ENCODE measurements around the gene ADGRL3. TPM values are rescaled to one million over a fixed set of nuclear protein-coding genes. Genes with fewer than 3 reads are reported as not detected.
"Not testable (repeated sequence)": the region's sequence is repeated elsewhere in the genome, so short reads cannot be mapped to it uniquely, and the experiment has no call there.

ADGRL3 gene
- total RNA-seq, 2 experiments from 2014 or later = not detected

- no peak overlapping the region for H3K4me2 ChIP-seq (ENCODE audit: low read length)
- BruUV-seq (replicated peaks) = no TSS peak
Measured at GRCh38 chr4:61630548-61630947, 430.4 kb downstream of the ADGRL3 start.

DNA sequence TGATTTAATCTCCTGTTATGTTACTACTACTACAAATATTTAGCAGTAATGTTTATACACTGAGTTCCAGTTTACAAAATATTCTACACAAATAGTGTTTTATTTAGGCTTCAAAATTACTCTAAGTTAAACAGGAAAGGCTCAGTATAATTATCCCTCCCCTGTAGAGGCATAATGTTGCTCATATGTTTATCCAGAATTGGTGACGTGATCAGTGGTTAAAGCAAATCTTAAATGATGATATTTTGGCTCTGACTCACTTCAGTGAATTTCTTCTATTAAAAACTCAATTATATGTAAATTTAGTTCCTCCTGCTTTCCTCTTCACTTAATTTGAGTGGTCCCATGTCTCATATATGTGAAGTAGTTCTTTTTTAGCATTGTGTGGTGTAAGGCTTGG is 438.5 kb downstream of the ADGRL3 start:
- no peak for DNase-seq (ENCODE audit: low spot score)
- Histone ChIP-seq H3K9me2 (ENCODE audit: insufficient read depth, low read length) (no peaks in the 10 kb centered on the region), H4K20me1 (ENCODE audit: insufficient read depth, low read length) (no peaks in the 10 kb centered on the region), H3K4me3 (ENCODE audit: low read depth, low read length, poor library complexity, severe bottlenecking) (no peak overlapping the region), H3K27ac (ENCODE audit: low read depth, low read length, poor library complexity, severe bottlenecking) (no peak overlapping the region), H3K9me3 (ENCODE audit: low read length) (no peaks in the 10 kb centered on the region), H3K4me1 (ENCODE audit: insufficient read depth, low read length, poor library complexity, severe bottlenecking) (no peaks in the 10 kb centered on the region), H3K36me3 (ENCODE audit: insufficient read depth, low read length) (no peaks in the 10 kb centered on the region), H2AFZ (ENCODE audit: low read length) (no peak overlapping the region), H3K4me2 (ENCODE audit: low read length) (no peak overlapping the region), H3K79me2 (ENCODE audit: insufficient read depth, low read depth, low read length) (no peaks in the 10 kb centered on the region)
- ChIA-PET CTCF (ENCODE audit: unreplicated experiment) (no interaction called here), POLR2A (no interaction called here)
- TF ChIP-seq EZH2phosphoT487 (IDR thresholded peaks at IDR 0.05; ENCODE audit: borderline replicate concordance, low read depth, low read length) = no peak
- TF ChIP-seq, protein P1, sequence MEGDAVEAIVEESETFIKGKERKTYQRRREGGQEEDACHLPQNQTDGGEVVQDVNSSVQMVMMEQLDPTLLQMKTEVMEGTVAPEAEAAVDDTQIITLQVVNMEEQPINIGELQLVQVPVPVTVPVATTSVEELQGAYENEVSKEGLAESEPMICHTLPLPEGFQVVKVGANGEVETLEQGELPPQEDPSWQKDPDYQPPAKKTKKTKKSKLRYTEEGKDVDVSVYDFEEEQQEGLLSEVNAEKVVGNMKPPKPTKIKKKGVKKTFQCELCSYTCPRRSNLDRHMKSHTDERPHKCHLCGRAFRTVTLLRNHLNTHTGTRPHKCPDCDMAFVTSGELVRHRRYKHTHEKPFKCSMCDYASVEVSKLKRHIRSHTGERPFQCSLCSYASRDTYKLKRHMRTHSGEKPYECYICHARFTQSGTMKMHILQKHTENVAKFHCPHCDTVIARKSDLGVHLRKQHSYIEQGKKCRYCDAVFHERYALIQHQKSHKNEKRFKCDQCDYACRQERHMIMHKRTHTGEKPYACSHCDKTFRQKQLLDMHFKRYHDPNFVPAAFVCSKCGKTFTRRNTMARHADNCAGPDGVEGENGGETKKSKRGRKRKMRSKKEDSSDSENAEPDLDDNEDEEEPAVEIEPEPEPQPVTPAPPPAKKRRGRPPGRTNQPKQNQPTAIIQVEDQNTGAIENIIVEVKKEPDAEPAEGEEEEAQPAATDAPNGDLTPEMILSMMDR (conservative IDR thresholded peaks at IDR 0.05; ENCODE audit: low read length) = no peak
- intact Hi-C loops (cut with micrococcal nuclease; ENCODE audit: unreplicated experiment) = no loop called here
- BruUV-seq (replicated peaks) = no TSS peak

More at GRCh38 chr4:61630548-61630947, 430.4 kb downstream of the ADGRL3 start:
- CTCF ChIA-PET (ENCODE audit: unreplicated experiment) = no interaction called here
- no peak for TF ChIP-seq EZH2phosphoT487 (IDR thresholded peaks at IDR 0.05; ENCODE audit: borderline replicate concordance, low read depth, low read length)
- TF ChIP-seq, protein P1 (conservative IDR thresholded peaks at IDR 0.05; ENCODE audit: low read length) = no peak
- intact Hi-C loops (cut with micrococcal nuclease; ENCODE audit: unreplicated experiment) = no loop called here
- no peak for DNase-seq (ENCODE audit: low spot score)
- POLR2A ChIA-PET = interaction anchor here (1.2 kb wide), 1 partner anchor 12 kb away, joined by 3 read pairs; no protein-coding TSS in a partner anchor
- H3K4me3 ChIP-seq (ENCODE audit: low read depth, low read length, poor library complexity, severe bottlenecking) = no peak overlapping the region
- H3K36me3 ChIP-seq (ENCODE audit: insufficient read depth, low read length) = no peaks in the 10 kb centered on the region
- H3K9me3 ChIP-seq (ENCODE audit: low read length) = no peaks in the 10 kb centered on the region
- H2AFZ ChIP-seq (ENCODE audit: low read length) = no peak overlapping the region
- no peak overlapping the region for H3K27ac ChIP-seq (ENCODE audit: low read depth, low read length, poor library complexity, severe bottlenecking)
- no peaks in the 10 kb centered on the region for H3K4me1 ChIP-seq (ENCODE audit: insufficient read depth, low read length, poor library complexity, severe bottlenecking)
- H4K20me1 ChIP-seq (ENCODE audit: insufficient read depth, low read length) = no peaks in the 10 kb centered on the region
- no peaks in the 10 kb centered on the region for H3K9me2 ChIP-seq (ENCODE audit: insufficient read depth, low read length)
- H3K79me2 ChIP-seq (ENCODE audit: insufficient read depth, low read depth, low read length) = no peaks in the 10 kb centered on the region

DNA sequence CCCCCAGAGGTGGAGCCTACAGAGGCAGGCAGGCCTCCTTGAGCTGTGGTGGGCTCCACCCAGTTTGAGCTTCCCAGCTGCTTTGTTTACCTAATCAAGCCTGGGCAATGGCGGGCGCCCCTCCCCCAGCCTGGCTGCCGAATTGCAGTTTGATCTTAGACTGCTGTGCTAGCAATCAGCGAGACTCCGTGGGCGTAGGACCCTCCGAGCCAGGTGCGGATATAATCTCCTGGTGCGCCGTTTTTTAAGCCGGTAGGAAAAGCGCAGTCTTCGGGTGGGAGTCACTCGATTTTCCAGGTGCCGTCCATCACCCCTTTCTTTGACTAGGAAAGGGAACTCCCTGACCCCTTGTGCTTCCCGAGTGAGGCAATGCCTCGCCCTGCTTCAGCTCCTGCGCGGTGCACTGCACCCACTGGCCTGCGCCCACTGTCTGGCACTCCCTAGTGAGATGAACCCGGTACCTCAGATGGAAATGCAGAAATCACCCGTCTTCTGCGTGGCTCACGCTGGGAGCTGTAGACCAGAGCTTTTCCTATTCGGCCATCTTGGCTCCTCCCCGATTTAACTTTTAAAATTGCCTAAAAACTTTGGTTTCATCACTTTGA is 446.7 kb downstream of the ADGRL3 start:
- H3K4me1 ChIP-seq (ENCODE audit: insufficient read depth, low read length, poor library complexity, severe bottlenecking); H2AFZ ChIP-seq (ENCODE audit: low read length); CTCF ChIA-PET (ENCODE audit: unreplicated experiment); H3K9me2 ChIP-seq (ENCODE audit: insufficient read depth, low read length); DNase-seq (ENCODE audit: low spot score); H3K9me3 ChIP-seq (ENCODE audit: low read length); H3K4me3 ChIP-seq (ENCODE audit: low read depth, low read length, poor library complexity, severe bottlenecking); POLR2A ChIA-PET; H3K79me2 ChIP-seq (ENCODE audit: insufficient read depth, low read depth, low read length); H4K20me1 ChIP-seq (ENCODE audit: insufficient read depth, low read length); H3K27ac ChIP-seq (ENCODE audit: low read depth, low read length, poor library complexity, severe bottlenecking); intact Hi-C loops (cut with micrococcal nuclease; ENCODE audit: unreplicated experiment); BruUV-seq (replicated peaks); H3K4me2 ChIP-seq (ENCODE audit: low read length); H3K36me3 ChIP-seq (ENCODE audit: insufficient read depth, low read length): not testable (repeated sequence)

All from OCI-LY7 (cell line).